Adrenal gland (tissue), 12 donors: ENCODE data around the gene SNRNP27. TPM values are rescaled to one million over a fixed set of nuclear protein-coding genes. Genes with fewer than 3 reads are reported as not detected.

Source experiments
- DNase-seq, 7 donors: peaks; one replicate each; pipeline ENCODE4 v3.0.0-alpha.2; 2019 to 2020
- H3K27ac ChIP-seq, 5 donors: fragments of 200-600 bp; sonication (generic) in 4 of 5; 1 replicate in 3 of 5; 2 replicates in 2 of 5; pipeline versions ENCODE4 v1.5.1 to v1.8.0; 2016 to 2020; ENCODE audit warnings: mild to moderate bottlenecking in 1 of 5
- H3K27me3 ChIP-seq: fragments of 200-600 bp; 2 replicates; pipeline ENCODE4 v1.8.0; 2021
- H3K36me3 ChIP-seq, 2 donors: fragments of 200-600 bp; replicated peaks in 1 of 2; 1 replicate in 1 of 2; 2 replicates in 1 of 2; pipeline versions ENCODE4 v1.5.1 to v1.8.0; 2018 to 2022
- H3K4me1 ChIP-seq, 2 donors: fragments of 200-600 bp; replicated peaks in 1 of 2; 1 replicate in 1 of 2; 2 replicates in 1 of 2; pipeline versions ENCODE4 v1.5.1 to v1.8.0; 2018 to 2021
- H3K4me3 ChIP-seq, 4 donors: fragments of 200-600 bp; sonication (generic) in 3 of 4; one replicate each; pipeline ENCODE4 v1.5.1; 2016 to 2018
- H3K9me3 ChIP-seq, 3 donors: fragments of 200-600 bp; sonication (generic) in 1 of 3; replicated peaks in 1 of 3; 1 replicate in 2 of 3; 2 replicates in 1 of 3; pipeline versions ENCODE4 v1.5.1 to v1.8.0; 2016 to 2021
- POLR2A ChIP-seq, 2 donors: fragments of 450-650 bp; IDR thresholded peaks; one replicate each; pipeline ENCODE4 v1.6.1; 2017; ENCODE audit warnings: antibody characterized with exemption in 2 of 2, mild to moderate bottlenecking in 2 of 2, moderate library complexity in 1 of 2
- WGBS, 4 donors: extraction: QIAGEN DNeasy Blood & Tissue Kit in 2 of 4; methylation state at CpG; one replicate each; pipeline versions ENCODE4 v1.1.5 to v1.1.7; 2013 to 2017; 5-methylcytosine and 5-hydroxymethylcytosine counted together
- intact Hi-C, 2 donors: fragments of 100-400 bp; cut with DNase I; formaldehyde crosslinking; loops; one replicate each; pipeline versions ENCODE4 v1.14.1 to v1.15.0; 2022 to 2023
- polyA plus RNA-seq, 3 donors: library from polyadenylated mRNA; stranded (reverse); fragments of 200-250 nt in 2 of 3; fragments of 350-450 nt in 1 of 3; fragmentation: Illumina TruSeq in 1 of 3; extraction: RNeasy Lipid Tissue Mini Kit (QIAGEN cat#74804) in 1 of 3; gene quantifications; one replicate each; pipeline ENCODE4 v1.2.3, GENCODE V29; 2013 to 2014
- total RNA-seq, 9 donors: library from RNA; depleted of rRNA in 4 of 9; stranded (reverse); fragments of >200 nt in 4 of 9; fragments of 120-200 nt in 1 of 9; fragmentation: NEBNext Ultra II Directional in 1 of 9; extraction: Animal tissue kit (Norgen Biotek cat#: 25700) in 1 of 9; gene quantifications; one replicate each; pipeline versions ENCODE4 v1.1.0 to v1.2.4, GENCODE V29; 2013 to 2023
- TF ChIP-seq, protein P1 (sequence below), 6 experiments: fragments of 450-650 bp in 4 of 6; fragments of 200-600 bp in 2 of 6; sonication (generic) in 1 of 6; IDR thresholded peaks; 1 replicate in 5 of 6; 2 replicates in 1 of 6; pipeline versions ENCODE4 v1.5.1 to v1.8.0; 2016 to 2021; ENCODE audit warnings: antibody characterized with exemption in 6 of 6, mild to moderate bottlenecking in 2 of 6, moderate library complexity in 1 of 6
- donor health status: healthy with polysubstance abuse.
- donor health status: Bipolar disorder and iron deficiency.
- donor health status: DM: yes; HTN: yes; CAD: no.
- donor health status: DM: no; HTN: no; CAD: no.
- donor health status: DM: no; HTN: no; CAD: no.
- donor health status: DM: yes; HTN: yes; CAD: no.

The SNRNP27 gene
- total and polyA plus RNA-seq, 12 donors = 25.1 to 76.0 (median 45.2) TPM

DNA sequence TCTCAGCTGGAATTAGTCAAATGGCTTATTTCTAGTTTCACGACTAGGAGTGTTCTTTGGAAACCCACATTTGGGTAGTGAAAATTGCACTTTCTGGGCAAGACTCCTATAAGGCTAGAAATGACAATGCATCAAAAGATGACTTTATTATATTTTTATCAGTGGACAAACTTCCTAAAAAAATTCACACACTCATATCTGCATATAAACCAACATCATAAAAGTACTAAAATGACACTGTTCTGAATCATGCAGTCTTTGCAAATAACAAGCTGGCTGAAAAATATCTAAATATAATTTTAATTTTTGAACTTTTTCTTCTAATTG lies 38.8 kb downstream of the SNRNP27 start:
- no peak overlapping the region for H3K4me3 ChIP-seq
- H3K27me3 ChIP-seq = no peaks in the 10 kb centered on the region
- no peaks in the 10 kb centered on the region for H3K9me3 ChIP-seq
- intact Hi-C loops = loop anchor here in 1 of 2 donors (10.0 kb wide), 1 partner anchor 112 kb away; no protein-coding TSS in a partner anchor
- DNase-seq = no peak
- H3K27ac ChIP-seq = no peak overlapping the region
- TF ChIP-seq, protein P1, sequence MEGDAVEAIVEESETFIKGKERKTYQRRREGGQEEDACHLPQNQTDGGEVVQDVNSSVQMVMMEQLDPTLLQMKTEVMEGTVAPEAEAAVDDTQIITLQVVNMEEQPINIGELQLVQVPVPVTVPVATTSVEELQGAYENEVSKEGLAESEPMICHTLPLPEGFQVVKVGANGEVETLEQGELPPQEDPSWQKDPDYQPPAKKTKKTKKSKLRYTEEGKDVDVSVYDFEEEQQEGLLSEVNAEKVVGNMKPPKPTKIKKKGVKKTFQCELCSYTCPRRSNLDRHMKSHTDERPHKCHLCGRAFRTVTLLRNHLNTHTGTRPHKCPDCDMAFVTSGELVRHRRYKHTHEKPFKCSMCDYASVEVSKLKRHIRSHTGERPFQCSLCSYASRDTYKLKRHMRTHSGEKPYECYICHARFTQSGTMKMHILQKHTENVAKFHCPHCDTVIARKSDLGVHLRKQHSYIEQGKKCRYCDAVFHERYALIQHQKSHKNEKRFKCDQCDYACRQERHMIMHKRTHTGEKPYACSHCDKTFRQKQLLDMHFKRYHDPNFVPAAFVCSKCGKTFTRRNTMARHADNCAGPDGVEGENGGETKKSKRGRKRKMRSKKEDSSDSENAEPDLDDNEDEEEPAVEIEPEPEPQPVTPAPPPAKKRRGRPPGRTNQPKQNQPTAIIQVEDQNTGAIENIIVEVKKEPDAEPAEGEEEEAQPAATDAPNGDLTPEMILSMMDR (IDR thresholded peaks at IDR 0.05) = no peak
- no peak for TF ChIP-seq POLR2A (IDR thresholded peaks at IDR 0.05)
- WGBS, 4 donors = 75 to 88% (median 84%) methylated on average over 1 of the region's 1 CpG
- peaks cover 8 to 14% of the 10 kb centered on the region in 2 donors for H3K4me1 ChIP-seq
- peaks cover 0 to 19% of the 10 kb centered on the region in 2 donors for H3K36me3 ChIP-seq

DNA sequence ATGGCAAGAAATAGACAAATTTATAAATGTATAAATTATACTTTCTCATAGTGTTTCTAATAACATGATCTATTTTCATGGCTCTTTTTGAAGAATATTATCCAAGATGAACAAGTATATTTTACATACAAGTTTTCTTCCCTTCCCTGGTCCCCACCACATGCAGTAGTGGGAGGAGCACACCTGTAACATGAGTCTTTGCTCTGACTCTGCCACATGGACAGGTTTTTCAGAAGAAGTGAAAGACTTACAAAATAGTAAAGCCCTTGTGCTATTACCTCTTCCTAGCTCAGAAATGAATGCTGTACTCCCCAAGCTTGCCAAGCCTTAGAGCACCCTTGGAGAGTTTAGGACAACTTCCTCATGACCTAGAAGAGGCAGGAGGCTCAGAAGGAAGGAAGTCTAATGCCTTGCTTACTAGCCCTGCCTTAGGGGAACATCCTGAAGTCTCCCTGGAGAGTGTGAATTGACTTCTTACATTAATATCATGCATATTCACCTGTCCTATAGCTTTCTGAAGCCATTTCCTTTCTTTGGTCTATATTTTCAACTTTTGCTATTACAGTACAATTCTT lies 39.6 kb downstream of the SNRNP27 start:
- TF ChIP-seq, protein P1 (IDR thresholded peaks at IDR 0.05) = no peak
- TF ChIP-seq POLR2A (IDR thresholded peaks at IDR 0.05) = no peak
- Histone ChIP-seq H3K4me1 (peaks cover 8 to 14% of the 10 kb centered on the region in 2 donors), H3K36me3 (peaks cover 0 to 27% of the 10 kb centered on the region in 2 donors), H3K27me3 (no peaks in the 10 kb centered on the region), H3K9me3 (no peaks in the 10 kb centered on the region), H3K4me3 (no peak overlapping the region), H3K27ac (peak overlapping the region in 1 of 5 donors; percentile 38)
- intact Hi-C loops = loop anchor here in 1 of 2 donors (10.0 kb wide), 1 partner anchor 111 kb away; no protein-coding TSS in a partner anchor
- DNase-seq = no peak

GRCh38 chr2:69933839-69934613 lies 40.3 kb downstream of the SNRNP27 start:
- intact Hi-C loops = loop anchor here in 1 of 2 donors (10.0 kb wide), 1 partner anchor 111 kb away; no protein-coding TSS in a partner anchor
- peaks cover 0 to 34% of the 10 kb centered on the region in 2 donors for H3K36me3 ChIP-seq
- H3K4me1 ChIP-seq = peaks cover 8 to 14% of the 10 kb centered on the region in 2 donors
- peak overlapping the region in 2 of 5 donors; percentile 38 to 71 for H3K27ac ChIP-seq
- no peak for TF ChIP-seq POLR2A (IDR thresholded peaks at IDR 0.05)
- TF ChIP-seq, protein P1 (IDR thresholded peaks at IDR 0.05) = no peak
- DNase-seq = peak in 6 of 7 donors; percentile 37 to 60 (median 54)
- no peak overlapping the region for H3K4me3 ChIP-seq
- H3K9me3 ChIP-seq = no peaks in the 10 kb centered on the region
- H3K27me3 ChIP-seq = no peaks in the 10 kb centered on the region
- 28 to 46% (median 36%) methylated on average over 4 of the region's 4 CpGs for WGBS, 4 donors

DNA sequence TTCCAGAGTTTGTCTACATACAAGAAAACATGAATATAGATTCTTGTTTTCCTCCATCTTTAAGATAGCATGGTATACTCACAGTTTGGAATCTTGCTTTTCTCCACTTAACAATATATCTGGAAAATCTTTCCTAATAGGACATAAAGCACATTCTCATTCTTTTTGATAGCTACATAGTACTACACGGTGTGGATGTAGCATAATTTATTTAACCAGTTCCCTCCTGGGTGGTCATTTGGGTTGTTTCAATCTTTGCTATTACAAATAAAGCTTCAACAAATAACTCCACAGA lies 40.8 kb downstream of the SNRNP27 start:
- WGBS, 4 donors = 53 to 62% (median 56%) methylated on average over 1 of the region's 1 CpG
- H3K4me3 ChIP-seq = no peak overlapping the region
- TF ChIP-seq, protein P1 (IDR thresholded peaks at IDR 0.05) = no peak
- TF ChIP-seq POLR2A (IDR thresholded peaks at IDR 0.05) = no peak
- no peaks in the 10 kb centered on the region for H3K9me3 ChIP-seq
- peaks cover 0 to 38% of the 10 kb centered on the region in 2 donors for H3K36me3 ChIP-seq
- intact Hi-C loops = loop anchor here in 1 of 2 donors (10.0 kb wide), 1 partner anchor 110 kb away; no protein-coding TSS in a partner anchor
- no peaks in the 10 kb centered on the region for H3K27me3 ChIP-seq
- H3K4me1 ChIP-seq = peaks cover 8 to 14% of the 10 kb centered on the region in 2 donors
- DNase-seq = no peak
- peak overlapping the region in 1 of 5 donors; percentile 71 for H3K27ac ChIP-seq
